AG04449 (cell line): ENCODE results near the gene UBASH3A.

ENCODE experiments used
- CTCF ChIA-PET: fragments of 350-600 bp; formaldehyde crosslinking; extraction: SDS; loops from one replicate; lab custom pipeline; 2021; ENCODE audit warnings: antibody characterized with exemption; lab: Yijun Ruan, JAX
- POLR2A ChIA-PET: fragments of 400-600, 350-600 bp; formaldehyde crosslinking; extraction: SDS; loops from one replicate; lab custom pipeline; 2020; ENCODE audit warnings: antibody characterized with exemption, inconsistent platforms; lab: Yijun Ruan, JAX
- DNase-seq: peaks from one replicate; pipeline ENCODE4 v3.0.0-alpha.2; 2010; ENCODE audit warnings: low read depth, low spot score
- H3K4me3 ChIP-seq: 2 replicates; pipeline ENCODE4 v1.5.1; 2011; ENCODE audit warnings: low read depth, mild to moderate bottlenecking, control low read depth, low read length
- TF ChIP-seq, protein P1 (sequence below): IDR thresholded peaks from one replicate; pipeline ENCODE4 v1.5.1; 2011; ENCODE audit warnings: mild to moderate bottlenecking, moderate library complexity, low read length, control low read depth, inconsistent platforms; ENCODE audit not compliant: insufficient read depth; ENCODE audit errors: missing control alignments

The UBASH3A gene

GRCh38 chr21:42401154-42401553 is 2.5 kb upstream of the UBASH3A start:
- ChIA-PET CTCF (no interaction called here), POLR2A (no interaction called here)
- TF ChIP-seq, protein P1, sequence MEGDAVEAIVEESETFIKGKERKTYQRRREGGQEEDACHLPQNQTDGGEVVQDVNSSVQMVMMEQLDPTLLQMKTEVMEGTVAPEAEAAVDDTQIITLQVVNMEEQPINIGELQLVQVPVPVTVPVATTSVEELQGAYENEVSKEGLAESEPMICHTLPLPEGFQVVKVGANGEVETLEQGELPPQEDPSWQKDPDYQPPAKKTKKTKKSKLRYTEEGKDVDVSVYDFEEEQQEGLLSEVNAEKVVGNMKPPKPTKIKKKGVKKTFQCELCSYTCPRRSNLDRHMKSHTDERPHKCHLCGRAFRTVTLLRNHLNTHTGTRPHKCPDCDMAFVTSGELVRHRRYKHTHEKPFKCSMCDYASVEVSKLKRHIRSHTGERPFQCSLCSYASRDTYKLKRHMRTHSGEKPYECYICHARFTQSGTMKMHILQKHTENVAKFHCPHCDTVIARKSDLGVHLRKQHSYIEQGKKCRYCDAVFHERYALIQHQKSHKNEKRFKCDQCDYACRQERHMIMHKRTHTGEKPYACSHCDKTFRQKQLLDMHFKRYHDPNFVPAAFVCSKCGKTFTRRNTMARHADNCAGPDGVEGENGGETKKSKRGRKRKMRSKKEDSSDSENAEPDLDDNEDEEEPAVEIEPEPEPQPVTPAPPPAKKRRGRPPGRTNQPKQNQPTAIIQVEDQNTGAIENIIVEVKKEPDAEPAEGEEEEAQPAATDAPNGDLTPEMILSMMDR: no peak
- DNase-seq: no peak
- H3K4me3 ChIP-seq: no peak overlapping the region

GRCh38 chr21:42401820-42402251 is 1.9 kb upstream of the UBASH3A start:
- CTCF ChIA-PET: no interaction called here
- POLR2A ChIA-PET: no interaction called here
- TF ChIP-seq, protein P1: no peak

GRCh38 chr21:42404539-42404938 is 837 bp downstream of the UBASH3A start:
- ChIA-PET POLR2A (no interaction called here), CTCF (no interaction called here)
- TF ChIP-seq, protein P1: no peak
- no peak overlapping the region for H3K4me3 ChIP-seq
- DNase-seq: no peak

More at GRCh38 chr21:42401820-42402251, 1.9 kb upstream of the UBASH3A start:
- DNase-seq: no peak
- H3K4me3 ChIP-seq: no peak overlapping the region

GRCh38 chr21:42405064-42406013 is 1.6 kb downstream of the UBASH3A start:
- TF ChIP-seq, protein P1: no peak
- H3K4me3 ChIP-seq: no peak overlapping the region
- POLR2A ChIA-PET: no interaction called here
- no peak for DNase-seq
- CTCF ChIA-PET: no interaction called here

GRCh38 chr21:42406201-42406621 is 2.5 kb downstream of the UBASH3A start:
- ChIA-PET POLR2A (no interaction called here), CTCF (no interaction called here)
- TF ChIP-seq, protein P1: no peak
- no peak overlapping the region for H3K4me3 ChIP-seq
- DNase-seq: no peak

- H3K4me3 ChIP-seq: no peak overlapping the region
- TF ChIP-seq, protein P1: no peak
- CTCF ChIA-PET: no interaction called here
- no peak for DNase-seq
- POLR2A ChIA-PET: no interaction called here
Observed at GRCh38 chr21:42406866-42407265, 3.2 kb downstream of the UBASH3A start.
